Measurements from ENCODE around the gene GOPC.
"Not testable (repeated sequence)": the region's sequence is repeated elsewhere in the genome, so short reads cannot be mapped to it uniquely, and the experiment has no call there.

GOPC gene
- 33.7 to 81.3 (median 63.0) reads per million in 9 experiments for total RNA-seq

- H3K36me3 Mint-ChIP-seq (ENCODE audit: insufficient read depth), result peaks cover 18% of the 10 kb centered on the region
- H3K27me3 Mint-ChIP-seq, result no peaks in the 10 kb centered on the region
- DNase-seq, result peak; percentile 91 to 92 (median 91)
- peak within 1 kb of the TSS; percentile 99 for H3K4me3 Mint-ChIP-seq
- peak within 1 kb of the TSS; percentile 97 to 98 for H3K27ac Mint-ChIP-seq
- peak; percentile 92 for ATAC-seq (replicated peaks)
- peaks cover 31 to 45% of the 10 kb centered on the region in 2 donors for H3K4me1 Mint-ChIP-seq (ENCODE audit: low read depth in 2 of 2)
- no peaks in the 10 kb centered on the region for H3K9me3 Mint-ChIP-seq
These were observed at the start of gene GOPC for GRCh38 chr6:117602151-117602898. GOPC (minus strand) TSS chr6:117602511; CDS start chr6:117602288, 223 bp downstream.

GRCh38 chr6:117651984-117652383, 49.7 kb upstream of the GOPC start:
- not testable (repeated sequence) for H3K27me3 Mint-ChIP-seq; H3K9me3 Mint-ChIP-seq; H3K4me1 Mint-ChIP-seq (ENCODE audit: low read depth in 2 of 2); H3K4me3 Mint-ChIP-seq; H3K36me3 Mint-ChIP-seq (ENCODE audit: insufficient read depth); ATAC-seq (replicated peaks); DNase-seq; H3K27ac Mint-ChIP-seq

- no peaks in the 10 kb centered on the region for H3K4me1 Mint-ChIP-seq (ENCODE audit: low read depth in 2 of 2)
- DNase-seq (no peak), ATAC-seq (replicated peaks) (no peak)
- H3K9me3 Mint-ChIP-seq, result no peaks in the 10 kb centered on the region
- no peaks in the 10 kb centered on the region for H3K36me3 Mint-ChIP-seq (ENCODE audit: insufficient read depth)
- H3K27ac Mint-ChIP-seq, result no peak overlapping the region
- peaks cover 12 to 24% of the 10 kb centered on the region in 2 donors for H3K27me3 Mint-ChIP-seq
- H3K4me3 Mint-ChIP-seq, result no peak overlapping the region
These were observed 40.7 kb upstream of the GOPC start for GRCh38 chr6:117642976-117643375.

- H3K27me3 Mint-ChIP-seq, result peaks cover 0 to 20% of the 10 kb centered on the region in 2 donors
- DNase-seq (no peak), ATAC-seq (replicated peaks) (no peak)
- H3K4me1 Mint-ChIP-seq (ENCODE audit: low read depth in 2 of 2), result no peaks in the 10 kb centered on the region
- H3K36me3 Mint-ChIP-seq (ENCODE audit: insufficient read depth), result no peaks in the 10 kb centered on the region
- no peaks in the 10 kb centered on the region for H3K9me3 Mint-ChIP-seq
- no peak overlapping the region for H3K4me3 Mint-ChIP-seq
- no peak overlapping the region for H3K27ac Mint-ChIP-seq
These were observed 35.5 kb upstream of the GOPC start for GRCh38 chr6:117637770-117638169.

GRCh38 chr6:117629119-117629660, 26.9 kb upstream of the GOPC start:
- H3K9me3 Mint-ChIP-seq, result peaks cover 0 to 3% of the 10 kb centered on the region in 2 donors
- no peak overlapping the region for H3K4me3 Mint-ChIP-seq
- H3K27me3 Mint-ChIP-seq, result peaks cover 6 to 11% of the 10 kb centered on the region in 2 donors
- no peak overlapping the region for H3K27ac Mint-ChIP-seq
- H3K4me1 Mint-ChIP-seq (ENCODE audit: low read depth in 2 of 2), result no peaks in the 10 kb centered on the region
- H3K36me3 Mint-ChIP-seq (ENCODE audit: insufficient read depth), result no peaks in the 10 kb centered on the region
- DNase-seq (no peak), ATAC-seq (replicated peaks) (no peak)

DNA sequence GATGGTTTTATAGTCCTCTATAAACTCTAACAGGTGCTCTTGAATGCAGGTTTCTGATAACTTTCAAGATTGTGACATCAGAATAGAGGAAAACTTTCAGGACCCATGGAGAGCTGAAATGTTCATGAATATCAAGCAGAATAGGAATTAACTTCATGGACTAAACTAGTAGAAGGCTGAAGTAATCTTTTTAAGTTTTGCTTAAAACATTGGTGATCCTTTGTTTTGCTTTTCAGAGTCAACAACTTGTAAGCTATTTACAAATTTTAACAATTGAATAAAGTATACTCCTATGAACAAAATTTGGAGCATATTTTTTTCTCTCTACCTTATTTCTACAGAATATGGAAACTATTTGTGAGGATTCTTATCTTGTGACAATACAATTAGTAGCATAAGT, 25.2 kb upstream of the GOPC start:
- Mint-ChIP-seq H3K4me1 (ENCODE audit: low read depth in 2 of 2) (no peaks in the 10 kb centered on the region), H3K9me3 (peaks cover 0 to 3% of the 10 kb centered on the region in 2 donors), H3K27me3 (peaks cover under 1 to 6% of the 10 kb centered on the region in 2 donors), H3K36me3 (ENCODE audit: insufficient read depth) (no peaks in the 10 kb centered on the region), H3K4me3 (no peak overlapping the region), H3K27ac (no peak overlapping the region)
- DNase-seq (no peak), ATAC-seq (replicated peaks) (no peak)

DNA sequence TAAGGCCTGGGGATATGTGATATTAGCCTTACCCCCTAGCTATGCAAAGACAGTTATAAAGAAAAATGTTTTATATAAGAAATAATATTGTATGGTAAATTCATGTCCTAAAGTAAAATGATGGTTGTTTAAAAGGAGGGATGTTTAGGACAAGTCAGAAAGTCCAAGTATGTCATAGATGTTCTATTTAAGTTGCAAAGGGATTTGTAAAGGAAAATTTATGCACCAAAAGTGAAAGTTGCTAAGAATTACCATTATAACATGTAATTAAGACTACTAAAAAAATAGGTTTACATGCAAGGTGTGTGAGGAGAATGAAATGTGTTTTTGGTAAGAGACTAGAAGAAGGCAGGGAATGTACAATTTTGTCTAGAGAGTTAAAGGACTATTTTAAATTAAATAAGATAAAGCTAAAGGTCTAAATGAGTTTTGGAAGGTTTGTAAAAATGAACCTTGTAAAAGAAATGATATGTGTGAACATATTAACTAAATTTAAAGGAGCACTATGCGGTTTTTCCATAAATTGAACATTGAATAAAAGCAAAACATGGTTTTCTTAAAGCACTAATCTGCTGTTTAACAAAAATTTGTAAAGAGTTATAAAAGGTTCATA, 22.7 kb upstream of the GOPC start:
- Mint-ChIP-seq H3K36me3 (ENCODE audit: insufficient read depth) (peaks cover 4% of the 10 kb centered on the region), H3K27me3 (peaks cover 0 to 6% of the 10 kb centered on the region in 2 donors), H3K9me3 (peaks cover 0 to 3% of the 10 kb centered on the region in 2 donors), H3K27ac (no peak overlapping the region), H3K4me3 (no peak overlapping the region), H3K4me1 (ENCODE audit: low read depth in 2 of 2) (no peaks in the 10 kb centered on the region)
- DNase-seq (no peak), ATAC-seq (replicated peaks) (no peak)

- Mint-ChIP-seq H3K27me3 (no peaks in the 10 kb centered on the region), H3K9me3 (peaks cover 3 to 7% of the 10 kb centered on the region in 2 donors), H3K4me3 (no peak overlapping the region), H3K4me1 (ENCODE audit: low read depth in 2 of 2) (peaks cover 23 to 28% of the 10 kb centered on the region in 2 donors), H3K27ac (no peak overlapping the region), H3K36me3 (ENCODE audit: insufficient read depth) (peaks cover 22% of the 10 kb centered on the region)
- ATAC-seq (replicated peaks) (peak; percentile 11), DNase-seq (no peak)
These were observed 16.9 kb upstream of the GOPC start for GRCh38 chr6:117619178-117619577.

GRCh38 chr6:117617210-117618035, 15.1 kb upstream of the GOPC start:
- Mint-ChIP-seq H3K4me3 (peak overlapping the region in 1 of 2 donors; percentile 55), H3K4me1 (ENCODE audit: low read depth in 2 of 2) (peaks cover 31 to 43% of the 10 kb centered on the region in 2 donors), H3K36me3 (ENCODE audit: insufficient read depth) (peaks cover 23% of the 10 kb centered on the region), H3K27me3 (no peaks in the 10 kb centered on the region), H3K9me3 (peaks cover 3 to 7% of the 10 kb centered on the region in 2 donors), H3K27ac (peak overlapping the region; percentile 72 to 76)
- peak in 1 of 3 experiments; percentile 5 for DNase-seq
- peak; percentile 14 for ATAC-seq (replicated peaks)

DNA sequence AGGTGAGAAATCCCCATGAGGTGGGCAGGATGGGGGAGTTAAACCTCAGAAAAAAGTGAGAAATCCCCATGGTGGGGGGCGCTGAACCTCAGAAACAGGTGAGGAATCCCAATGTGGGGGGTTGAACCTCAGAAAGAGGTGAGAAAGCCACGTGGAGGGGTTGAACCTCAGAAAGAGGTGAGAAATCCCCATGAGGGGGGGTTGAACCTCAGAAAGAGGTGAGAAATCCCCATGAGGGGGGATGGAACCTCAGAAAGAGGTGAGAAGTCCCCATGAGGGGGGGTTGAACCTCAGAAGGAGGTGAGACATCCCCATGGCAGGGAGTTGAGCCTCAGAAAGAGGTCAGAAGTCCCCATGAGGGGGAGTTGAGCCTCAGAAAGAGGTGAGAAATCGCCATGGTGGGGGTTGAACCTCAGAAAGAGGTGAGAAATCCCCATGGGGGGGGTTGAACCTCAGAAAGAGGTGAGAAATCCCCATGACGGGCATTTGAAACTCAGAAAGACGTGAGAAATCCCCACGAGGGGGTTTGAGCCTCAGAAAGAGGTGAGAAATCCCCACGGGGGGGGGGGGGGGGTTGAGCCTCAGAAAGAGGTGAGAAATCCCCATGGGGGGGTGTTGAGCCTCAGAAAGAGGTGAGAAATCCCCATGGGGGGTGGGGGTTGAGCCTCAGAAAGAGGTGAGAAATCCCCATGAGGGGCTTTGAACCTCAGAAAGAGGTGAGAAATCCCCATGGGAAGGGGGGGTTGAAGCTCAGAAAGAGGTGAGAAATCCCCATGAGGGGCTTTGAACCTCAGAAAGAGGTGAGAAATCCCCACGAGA, 14.3 kb upstream of the GOPC start:
- Mint-ChIP-seq H3K36me3 (ENCODE audit: insufficient read depth) (peaks cover 23% of the 10 kb centered on the region), H3K4me3 (peak overlapping the region in 1 of 2 donors; percentile 55), H3K9me3 (peaks cover 3 to 7% of the 10 kb centered on the region in 2 donors), H3K4me1 (ENCODE audit: low read depth in 2 of 2) (peaks cover 31 to 44% of the 10 kb centered on the region in 2 donors), H3K27ac (peak overlapping the region; percentile 72 to 76), H3K27me3 (no peaks in the 10 kb centered on the region)
- peak; percentile 57 to 61 (median 59) for DNase-seq
- peak; percentile 70 for ATAC-seq (replicated peaks)

DNA sequence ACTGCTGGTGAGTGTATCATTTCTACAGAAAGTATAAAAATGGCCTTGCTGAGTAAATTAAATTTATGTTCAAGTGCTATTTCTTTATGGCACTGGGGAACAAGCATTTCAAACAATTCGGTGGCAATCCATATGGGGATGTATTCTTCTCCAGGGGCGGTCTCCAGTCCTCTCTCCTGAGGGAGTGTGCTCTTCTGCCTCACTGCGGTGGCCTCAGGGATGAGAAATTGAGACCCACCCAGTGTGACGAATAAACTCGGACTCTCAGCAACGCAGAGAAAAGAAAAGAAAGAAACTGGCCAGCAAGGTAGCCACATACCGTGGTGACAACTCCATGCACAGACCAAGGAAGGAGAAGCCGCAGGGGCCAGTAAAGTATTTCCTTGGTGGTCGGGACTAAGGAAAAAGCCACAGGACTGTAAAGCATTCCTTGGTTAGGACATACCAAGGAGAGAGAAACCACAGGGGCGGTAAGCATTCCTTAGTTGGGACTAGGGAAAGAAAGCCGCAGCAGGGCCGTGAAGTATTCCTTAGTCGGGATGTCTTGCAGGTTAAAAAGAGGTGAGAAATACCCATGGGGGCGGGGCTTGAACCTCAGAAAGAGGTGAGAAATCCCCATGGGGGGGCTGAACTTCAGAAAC, 13.6 kb upstream of the GOPC start:
- no peaks in the 10 kb centered on the region for H3K27me3 Mint-ChIP-seq
- DNase-seq (no peak), ATAC-seq (replicated peaks) (no peak)
- H3K4me1 Mint-ChIP-seq (ENCODE audit: low read depth in 2 of 2), result peaks cover 31 to 44% of the 10 kb centered on the region in 2 donors
- peak overlapping the region in 1 of 2 donors; percentile 55 for H3K4me3 Mint-ChIP-seq
- H3K36me3 Mint-ChIP-seq (ENCODE audit: insufficient read depth), result peaks cover 20% of the 10 kb centered on the region
- H3K27ac Mint-ChIP-seq, result peak overlapping the region; percentile 72 to 76
- peaks cover 3 to 7% of the 10 kb centered on the region in 2 donors for H3K9me3 Mint-ChIP-seq

- Mint-ChIP-seq H3K27me3 (peaks cover 0 to 9% of the 10 kb centered on the region in 2 donors), H3K36me3 (ENCODE audit: insufficient read depth) (peaks cover 20% of the 10 kb centered on the region), H3K4me3 (peak overlapping the region; percentile 58 to 73), H3K9me3 (peaks cover 3 to 7% of the 10 kb centered on the region in 2 donors), H3K4me1 (ENCODE audit: low read depth in 2 of 2) (peaks cover 29 to 44% of the 10 kb centered on the region in 2 donors), H3K27ac (peak overlapping the region; percentile 57 to 71)
- ATAC-seq (replicated peaks), result peak; percentile 59
- DNase-seq, result no peak
These were observed 11.7 kb upstream of the GOPC start for GRCh38 chr6:117613920-117614560.

Measured in effector memory CD8-positive, alpha-beta T cell (primary cell).